Measurements from ENCODE around the gene KMT2B.
A peak's percentile ranks its signal among the peaks of the same experiment; 100 is the strongest.

The KMT2B gene

DNA sequence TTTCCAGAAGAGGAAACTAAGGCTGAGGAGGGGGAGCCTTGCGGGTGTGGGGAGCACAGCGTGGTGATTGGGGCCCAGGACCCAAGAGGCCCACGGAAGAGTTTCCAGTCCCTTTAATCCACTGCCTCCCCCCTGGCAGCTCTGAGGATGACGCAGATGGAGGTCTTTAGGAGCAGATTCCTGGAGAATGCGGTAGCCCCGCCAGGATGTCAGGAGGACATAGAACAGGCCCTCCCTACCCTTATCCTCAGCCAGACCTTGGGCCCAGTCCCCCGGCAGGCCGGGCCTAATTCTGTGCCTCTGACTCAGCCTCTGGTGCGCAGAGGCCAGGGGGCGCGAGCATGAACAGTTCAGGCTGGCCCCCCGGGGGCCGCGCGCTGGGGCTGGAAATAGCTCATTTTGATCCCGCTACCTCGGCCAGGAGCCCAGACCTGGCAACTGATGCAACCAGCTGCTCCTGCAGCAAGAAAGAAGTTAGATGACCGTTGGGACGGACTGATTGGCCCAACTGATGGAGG, 39.5 kb downstream of the KMT2B start (continued):
- TF ChIP-seq, protein P1, sequence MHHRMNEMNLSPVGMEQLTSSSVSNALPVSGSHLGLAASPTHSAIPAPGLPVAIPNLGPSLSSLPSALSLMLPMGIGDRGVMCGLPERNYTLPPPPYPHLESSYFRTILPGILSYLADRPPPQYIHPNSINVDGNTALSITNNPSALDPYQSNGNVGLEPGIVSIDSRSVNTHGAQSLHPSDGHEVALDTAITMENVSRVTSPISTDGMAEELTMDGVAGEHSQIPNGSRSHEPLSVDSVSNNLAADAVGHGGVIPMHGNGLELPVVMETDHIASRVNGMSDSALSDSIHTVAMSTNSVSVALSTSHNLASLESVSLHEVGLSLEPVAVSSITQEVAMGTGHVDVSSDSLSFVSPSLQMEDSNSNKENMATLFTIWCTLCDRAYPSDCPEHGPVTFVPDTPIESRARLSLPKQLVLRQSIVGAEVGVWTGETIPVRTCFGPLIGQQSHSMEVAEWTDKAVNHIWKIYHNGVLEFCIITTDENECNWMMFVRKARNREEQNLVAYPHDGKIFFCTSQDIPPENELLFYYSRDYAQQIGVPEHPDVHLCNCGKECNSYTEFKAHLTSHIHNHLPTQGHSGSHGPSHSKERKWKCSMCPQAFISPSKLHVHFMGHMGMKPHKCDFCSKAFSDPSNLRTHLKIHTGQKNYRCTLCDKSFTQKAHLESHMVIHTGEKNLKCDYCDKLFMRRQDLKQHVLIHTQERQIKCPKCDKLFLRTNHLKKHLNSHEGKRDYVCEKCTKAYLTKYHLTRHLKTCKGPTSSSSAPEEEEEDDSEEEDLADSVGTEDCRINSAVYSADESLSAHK (tag by site-specific recombination; IDR thresholded peaks at IDR 0.05) = peak; percentile 48; the same call in 1 of the 2 replicates
- TF ChIP-seq ZNF580 (tag by site-specific recombination; IDR thresholded peaks at IDR 0.05) = no peak
- peak; percentile 15; the same call in 1 of the 2 replicates for TF ChIP-seq BCL11B (tag by site-specific recombination; IDR thresholded peaks at IDR 0.05; ENCODE audit: low read depth)
- peak; percentile 86 for TF ChIP-seq ZFP69B (tag by site-specific recombination; IDR thresholded peaks at IDR 0.05)
- TF ChIP-seq ZNF155 (tag by site-specific recombination; IDR thresholded peaks at IDR 0.05) = no peak
- 0 out of 2 replicates have a peak, but pooled peaks have one; percentile 44 for TF ChIP-seq ZSCAN4 (tag by site-specific recombination; IDR thresholded peaks at IDR 0.05)
- peak; percentile 94 for TF ChIP-seq ZNF692 (tag by site-specific recombination; IDR thresholded peaks at IDR 0.05)
- TF ChIP-seq ZSCAN18 (tag by site-specific recombination; IDR thresholded peaks at IDR 0.05) = no peak
- no peak for TF ChIP-seq ZNF174 (tag by site-specific recombination; IDR thresholded peaks at IDR 0.05)
- TF ChIP-seq ZSCAN23 (tag by site-specific recombination; IDR thresholded peaks at IDR 0.05) = peak; percentile 77; the same call in 1 of the 2 replicates
- no peak for TF ChIP-seq HOXC10 (CRISPR knock-in tag; IDR thresholded peaks at IDR 0.05)
- TF ChIP-seq, protein P2, sequence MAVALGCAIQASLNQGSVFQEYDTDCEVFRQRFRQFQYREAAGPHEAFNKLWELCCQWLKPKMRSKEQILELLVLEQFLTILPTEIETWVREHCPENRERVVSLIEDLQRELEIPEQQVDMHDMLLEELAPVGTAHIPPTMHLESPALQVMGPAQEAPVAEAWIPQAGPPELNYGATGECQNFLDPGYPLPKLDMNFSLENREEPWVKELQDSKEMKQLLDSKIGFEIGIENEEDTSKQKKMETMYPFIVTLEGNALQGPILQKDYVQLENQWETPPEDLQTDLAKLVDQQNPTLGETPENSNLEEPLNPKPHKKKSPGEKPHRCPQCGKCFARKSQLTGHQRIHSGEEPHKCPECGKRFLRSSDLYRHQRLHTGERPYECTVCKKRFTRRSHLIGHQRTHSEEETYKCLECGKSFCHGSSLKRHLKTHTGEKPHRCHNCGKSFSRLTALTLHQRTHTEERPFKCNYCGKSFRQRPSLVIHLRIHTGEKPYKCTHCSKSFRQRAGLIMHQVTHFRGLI (tag by site-specific recombination; IDR thresholded peaks at IDR 0.05) = 0 out of 2 replicates have a peak, but pooled peaks have one; percentile 49
- TF ChIP-seq ZNF394 (tag by site-specific recombination; IDR thresholded peaks at IDR 0.05; ENCODE audit: borderline replicate concordance) = peak; percentile 68; the same call in 1 of the 2 replicates
- TF ChIP-seq OSR2 (tag by site-specific recombination; IDR thresholded peaks at IDR 0.05) = peak; percentile 68
- no peak for TF ChIP-seq ZNF433 (tag by site-specific recombination; IDR thresholded peaks at IDR 0.05; ENCODE audit: low read depth)
- peak; percentile 46 for TF ChIP-seq ZXDB (tag by site-specific recombination; IDR thresholded peaks at IDR 0.05)
- TF ChIP-seq ZNF2 (tag by site-specific recombination; IDR thresholded peaks at IDR 0.05) = peak; percentile 66
- TF ChIP-seq ZNF10 (tag by site-specific recombination; IDR thresholded peaks at IDR 0.05) = peak; percentile 65; the same call in 1 of the 2 replicates
- 0 out of 2 replicates have a peak, but pooled peaks have one; percentile 64 for TF ChIP-seq ZSCAN5A (tag by site-specific recombination; IDR thresholded peaks at IDR 0.05)
- TF ChIP-seq ZBTB17 (tag by site-specific recombination; IDR thresholded peaks at IDR 0.05) = peak; percentile 47
- peak; percentile 80 for TF ChIP-seq KLF17 (tag by site-specific recombination; IDR thresholded peaks at IDR 0.05)
- TF ChIP-seq, protein P3, sequence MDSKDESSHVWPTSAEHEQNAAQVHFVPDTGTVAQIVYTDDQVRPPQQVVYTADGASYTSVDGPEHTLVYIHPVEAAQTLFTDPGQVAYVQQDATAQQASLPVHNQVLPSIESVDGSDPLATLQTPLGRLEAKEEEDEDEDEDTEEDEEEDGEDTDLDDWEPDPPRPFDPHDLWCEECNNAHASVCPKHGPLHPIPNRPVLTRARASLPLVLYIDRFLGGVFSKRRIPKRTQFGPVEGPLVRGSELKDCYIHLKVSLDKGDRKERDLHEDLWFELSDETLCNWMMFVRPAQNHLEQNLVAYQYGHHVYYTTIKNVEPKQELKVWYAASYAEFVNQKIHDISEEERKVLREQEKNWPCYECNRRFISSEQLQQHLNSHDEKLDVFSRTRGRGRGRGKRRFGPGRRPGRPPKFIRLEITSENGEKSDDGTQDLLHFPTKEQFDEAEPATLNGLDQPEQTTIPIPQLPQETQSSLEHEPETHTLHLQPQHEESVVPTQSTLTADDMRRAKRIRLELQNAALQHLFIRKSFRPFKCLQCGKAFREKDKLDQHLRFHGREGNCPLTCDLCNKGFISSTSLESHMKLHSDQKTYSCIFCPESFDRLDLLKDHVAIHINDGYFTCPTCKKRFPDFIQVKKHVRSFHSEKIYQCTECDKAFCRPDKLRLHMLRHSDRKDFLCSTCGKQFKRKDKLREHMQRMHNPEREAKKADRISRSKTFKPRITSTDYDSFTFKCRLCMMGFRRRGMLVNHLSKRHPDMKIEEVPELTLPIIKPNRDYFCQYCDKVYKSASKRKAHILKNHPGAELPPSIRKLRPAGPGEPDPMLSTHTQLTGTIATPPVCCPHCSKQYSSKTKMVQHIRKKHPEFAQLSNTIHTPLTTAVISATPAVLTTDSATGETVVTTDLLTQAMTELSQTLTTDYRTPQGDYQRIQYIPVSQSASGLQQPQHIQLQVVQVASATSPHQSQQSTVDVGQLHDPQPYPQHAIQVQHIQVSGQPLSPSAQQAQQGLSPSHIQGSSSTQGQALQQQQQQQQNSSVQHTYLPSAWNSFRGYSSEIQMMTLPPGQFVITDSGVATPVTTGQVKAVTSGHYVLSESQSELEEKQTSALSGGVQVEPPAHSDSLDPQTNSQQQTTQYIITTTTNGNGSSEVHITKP (tag by site-specific recombination; IDR thresholded peaks at IDR 0.05) = peak; percentile 61; the same call in 1 of the 2 replicates
- peak; percentile 76; the same call in 1 of the 2 replicates for TF ChIP-seq ZNF391 (tag by site-specific recombination; IDR thresholded peaks at IDR 0.05; ENCODE audit: borderline replicate concordance, low read depth)
